ENCODE results near the gene PDHX.

Gene PDHX

GRCh38 chr11:35043936-35044335 lies 127.5 kb downstream of the PDHX start:
- TF ChIP-seq TSHZ2 (CRISPR knock-in tag; IDR thresholded peaks at IDR 0.05) (no peak), ZFP3 (CRISPR knock-in tag; IDR thresholded peaks at IDR 0.05) (no peak), SNAI2 (CRISPR knock-in tag; IDR thresholded peaks at IDR 0.05) (no peak), CSRNP3 (CRISPR knock-in tag; IDR thresholded peaks at IDR 0.05) (no peak), TCF4 (CRISPR knock-in tag; IDR thresholded peaks at IDR 0.05; ENCODE audit: borderline replicate concordance) (no peak), CSDC2 (CRISPR knock-in tag; IDR thresholded peaks at IDR 0.05) (no peak), ZNF8 (CRISPR knock-in tag; IDR thresholded peaks at IDR 0.05) (no peak), CREB5 (CRISPR knock-in tag; IDR thresholded peaks at IDR 0.05; ENCODE audit: low read depth) (no peak)
- ATAC-seq, result no peak

DNA sequence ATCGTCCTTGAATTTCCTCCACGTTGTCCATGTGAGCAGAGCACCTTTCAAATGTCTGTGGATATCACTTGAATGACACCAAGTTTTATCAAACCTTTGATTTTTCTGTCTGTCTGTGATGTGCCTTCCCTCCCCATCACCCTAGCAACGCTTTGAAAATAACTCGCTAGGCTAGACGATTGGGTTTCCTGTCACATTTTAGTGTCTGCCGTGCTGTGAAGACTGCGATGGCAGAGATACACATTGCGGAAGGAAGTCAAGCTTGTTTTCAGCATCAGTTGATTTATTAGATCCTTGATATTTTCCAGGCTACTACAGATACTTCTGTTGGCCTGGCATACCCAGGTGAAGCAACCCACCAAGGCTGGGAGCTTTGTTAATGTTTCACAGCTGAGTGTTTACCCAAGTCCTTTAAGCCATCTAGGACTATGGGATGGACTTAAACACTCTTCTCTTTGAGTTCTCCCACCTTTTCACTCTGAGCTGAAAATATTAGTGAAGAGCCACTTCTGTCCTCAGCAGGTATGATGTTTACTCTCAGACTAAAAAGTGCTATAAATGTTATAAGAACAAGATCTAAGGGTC lies 128.9 kb downstream of the PDHX start:
- no peak for TF ChIP-seq ZNF8 (CRISPR knock-in tag; IDR thresholded peaks at IDR 0.05)
- TF ChIP-seq ZFP3 (CRISPR knock-in tag; IDR thresholded peaks at IDR 0.05), result no peak
- no peak for TF ChIP-seq TSHZ2 (CRISPR knock-in tag; IDR thresholded peaks at IDR 0.05)
- no peak for TF ChIP-seq BACH2 (CRISPR knock-in tag; IDR thresholded peaks at IDR 0.05; ENCODE audit: borderline replicate concordance)
- TF ChIP-seq ZC3H10 (CRISPR knock-in tag; IDR thresholded peaks at IDR 0.05), result no peak
- TF ChIP-seq CREB5 (CRISPR knock-in tag; IDR thresholded peaks at IDR 0.05; ENCODE audit: low read depth), result no peak
- no peak for TF ChIP-seq RARB (CRISPR knock-in tag; IDR thresholded peaks at IDR 0.05)
- TF ChIP-seq ARNTL (CRISPR knock-in tag; IDR thresholded peaks at IDR 0.05; ENCODE audit: borderline replicate concordance, low read depth), result no peak
- TF ChIP-seq ESRRG (CRISPR knock-in tag; IDR thresholded peaks at IDR 0.05), result no peak
- no peak for TF ChIP-seq ZFP30 (CRISPR knock-in tag; IDR thresholded peaks at IDR 0.05)
- no peak for ATAC-seq
